SK-N-SH treated with all-trans-retinoic acid at 6 μM for 48 hours (cell line): ENCODE measurements around the gene VPS39.

Experiments
- ATAC-seq: fragments of 200-7000 bp; cut with Tn5 transposase; 3 replicates; pipeline ENCODE4 v1.9.1; 2020; ENCODE audit warnings: mild to moderate bottlenecking, moderate library complexity
- ARNTL ChIP-seq: fragments of 450-650 bp; formaldehyde crosslinking; IDR thresholded peaks from 2 replicates; pipeline ENCODE4 v1.5.0; 2020; ENCODE audit warnings: low read depth, mild to moderate bottlenecking, moderate library complexity, borderline replicate concordance
- BACH2 ChIP-seq: fragments of 250-450 bp; sonication (Bioruptor Pico); IDR thresholded peaks from 2 replicates; pipeline ENCODE4 v1.9.0; 2021; ENCODE audit warnings: mild to moderate bottlenecking, borderline replicate concordance
- CSDC2 ChIP-seq: fragments of 250-450 bp; sonication (Bioruptor Pico); IDR thresholded peaks from 2 replicates; pipeline ENCODE4 v1.5.0; 2020; ENCODE audit warnings: mild to moderate bottlenecking, moderate library complexity
- ESRRG ChIP-seq: fragments of 250-450 bp; sonication (Bioruptor Pico); IDR thresholded peaks from 2 replicates; pipeline ENCODE4 v1.6.1; 2021; ENCODE audit warnings: mild to moderate bottlenecking
- GLIS3 ChIP-seq: fragments of 250-450 bp; sonication (Bioruptor Pico); IDR thresholded peaks from 2 replicates; pipeline ENCODE4 v1.5.0; 2020; ENCODE audit warnings: mild to moderate bottlenecking, moderate library complexity
- ISL1 ChIP-seq: fragments of 250-450 bp; sonication (Bioruptor Pico); IDR thresholded peaks from 2 replicates; pipeline ENCODE4 v2.1.2; 2022; ENCODE audit warnings: mild to moderate bottlenecking, moderate library complexity
- OSR1 ChIP-seq: fragments of 250-450 bp; sonication (Bioruptor Pico); IDR thresholded peaks from 2 replicates; pipeline ENCODE4 v1.8.0; 2022; ENCODE audit warnings: moderate library complexity, mild to moderate bottlenecking, inconsistent platforms
- PATZ1 ChIP-seq: fragments of 250-450 bp; sonication (Bioruptor Pico); IDR thresholded peaks from 2 replicates; pipeline ENCODE4 v1.8.0; 2020; ENCODE audit warnings: mild to moderate bottlenecking, moderate library complexity, borderline replicate concordance
- POU6F1 ChIP-seq: fragments of 250-450 bp; sonication (Bioruptor Pico); IDR thresholded peaks from 2 replicates; pipeline ENCODE4 v1.8.0; 2021; ENCODE audit warnings: low read depth, mild to moderate bottlenecking, moderate library complexity, borderline replicate concordance
- PPARA ChIP-seq: fragments of 250-450 bp; sonication (Bioruptor Pico); IDR thresholded peaks from 2 replicates; pipeline ENCODE4 v1.5.0; 2020; ENCODE audit warnings: mild to moderate bottlenecking, borderline replicate concordance
- RARB ChIP-seq: fragments of 250-450 bp; sonication (Bioruptor Pico); IDR thresholded peaks from 2 replicates; pipeline ENCODE4 v1.8.0; 2021; ENCODE audit warnings: mild to moderate bottlenecking, moderate library complexity
- TCF4 ChIP-seq: fragments of 250-450 bp; sonication (Bioruptor Pico); IDR thresholded peaks from 2 replicates; pipeline ENCODE4 v1.8.0; 2021; ENCODE audit warnings: mild to moderate bottlenecking, moderate library complexity, borderline replicate concordance
- TOX ChIP-seq: fragments of 250-450 bp; sonication (Bioruptor Pico); IDR thresholded peaks from 2 replicates; pipeline ENCODE4 v1.8.0; 2021; ENCODE audit warnings: mild to moderate bottlenecking, moderate library complexity, borderline replicate concordance
- TSHZ2 ChIP-seq: fragments of 250-450 bp; sonication (Bioruptor Pico); IDR thresholded peaks from 2 replicates; pipeline ENCODE4 v1.5.0; 2020; ENCODE audit warnings: mild to moderate bottlenecking, moderate library complexity
- ZC3H10 ChIP-seq: fragments of 250-450 bp; sonication (Bioruptor Pico); IDR thresholded peaks from 2 replicates; pipeline ENCODE4 v1.5.1; 2021; ENCODE audit warnings: mild to moderate bottlenecking, moderate library complexity
- ZFP3 ChIP-seq: fragments of 250-450 bp; sonication (Bioruptor Pico); IDR thresholded peaks from 2 replicates; pipeline ENCODE4 v1.5.0; 2020; ENCODE audit warnings: mild to moderate bottlenecking, moderate library complexity
- ZFP30 ChIP-seq: fragments of 450-650 bp; formaldehyde crosslinking; IDR thresholded peaks from 2 replicates; pipeline ENCODE4 v1.5.0; 2022; ENCODE audit warnings: mild to moderate bottlenecking, moderate library complexity
- ZNF565 ChIP-seq: fragments of 450-650 bp; formaldehyde crosslinking; conservative IDR thresholded peaks from 2 replicates; pipeline ENCODE4 v1.5.0; 2020; ENCODE audit warnings: low read depth, mild to moderate bottlenecking, moderate library complexity
- ZNF70 ChIP-seq: fragments of 450-650 bp; formaldehyde crosslinking; IDR thresholded peaks from 2 replicates; pipeline ENCODE4 v1.5.0; 2020; ENCODE audit warnings: mild to moderate bottlenecking, moderate library complexity
- ZNF8 ChIP-seq: fragments of 450-650 bp; formaldehyde crosslinking; IDR thresholded peaks from 2 replicates; pipeline ENCODE4 v1.5.0; 2020; ENCODE audit warnings: mild to moderate bottlenecking, moderate library complexity
- TF ChIP-seq, protein P1 (sequence below): fragments of 250-450 bp; sonication (Bioruptor Pico); IDR thresholded peaks from 2 replicates; pipeline ENCODE4 v1.5.1; 2020; ENCODE audit warnings: low read depth, mild to moderate bottlenecking, moderate library complexity
- TF ChIP-seq, protein P2 (sequence below): fragments of 250-450 bp; sonication (Bioruptor Pico); IDR thresholded peaks from 2 replicates; pipeline ENCODE4 v1.5.1; 2021; ENCODE audit warnings: mild to moderate bottlenecking, moderate library complexity

The VPS39 gene

DNA sequence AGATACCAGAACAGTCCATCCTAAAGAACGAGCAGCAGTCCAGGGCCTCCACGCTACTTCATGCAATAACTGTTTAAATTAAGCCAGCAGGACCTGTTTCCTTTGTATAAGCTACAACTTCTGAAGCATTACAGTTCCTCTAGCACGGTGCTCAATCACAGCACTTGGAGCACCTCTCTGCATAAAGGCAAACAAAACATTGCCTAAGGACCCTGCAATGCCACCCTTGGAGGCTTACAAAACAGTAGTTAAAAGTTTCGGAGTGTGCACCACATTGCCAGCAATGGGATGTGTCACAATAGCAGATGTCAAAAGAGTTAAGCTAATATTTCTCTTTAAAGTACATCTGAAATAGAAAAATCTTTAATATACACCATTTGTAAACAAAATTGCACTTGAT lies 2.6 kb upstream of the VPS39 start:
- TF ChIP-seq PPARA (CRISPR knock-in tag) (no peak), RARB (no peak), ZNF565 (no peak), ISL1 (CRISPR knock-in tag) (no peak)
- TF ChIP-seq, protein P1, sequence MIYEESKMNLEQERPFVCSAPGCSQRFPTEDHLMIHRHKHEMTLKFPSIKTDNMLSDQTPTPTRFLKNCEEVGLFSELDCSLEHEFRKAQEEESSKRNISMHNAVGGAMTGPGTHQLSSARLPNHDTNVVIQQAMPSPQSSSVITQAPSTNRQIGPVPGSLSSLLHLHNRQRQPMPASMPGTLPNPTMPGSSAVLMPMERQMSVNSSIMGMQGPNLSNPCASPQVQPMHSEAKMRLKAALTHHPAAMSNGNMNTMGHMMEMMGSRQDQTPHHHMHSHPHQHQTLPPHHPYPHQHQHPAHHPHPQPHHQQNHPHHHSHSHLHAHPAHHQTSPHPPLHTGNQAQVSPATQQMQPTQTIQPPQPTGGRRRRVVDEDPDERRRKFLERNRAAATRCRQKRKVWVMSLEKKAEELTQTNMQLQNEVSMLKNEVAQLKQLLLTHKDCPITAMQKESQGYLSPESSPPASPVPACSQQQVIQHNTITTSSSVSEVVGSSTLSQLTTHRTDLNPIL (CRISPR knock-in tag) = no peak
- no peak for ATAC-seq

DNA sequence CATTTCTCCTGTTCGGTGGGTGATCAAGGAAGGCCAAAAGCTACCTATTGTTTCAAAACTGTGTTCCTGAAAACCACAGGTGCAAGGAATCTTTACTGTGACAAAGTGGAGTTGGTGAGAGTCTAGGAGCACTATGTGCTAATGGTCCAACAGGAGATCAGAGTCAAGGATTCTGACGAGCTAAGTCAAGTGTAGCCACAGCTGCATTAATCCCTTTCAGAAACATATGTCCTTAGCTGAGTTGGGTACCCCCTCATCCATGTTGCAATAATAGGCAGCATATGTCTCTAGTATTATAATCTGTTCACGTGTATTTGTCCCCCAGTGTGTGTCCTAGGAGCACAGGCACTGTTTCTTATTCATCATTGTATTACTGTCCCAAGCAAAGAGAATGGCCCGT lies 1.7 kb downstream of the VPS39 start:
- no peak for ATAC-seq
- TF ChIP-seq ZC3H10 (CRISPR knock-in tag) (no peak), ESRRG (CRISPR knock-in tag) (no peak), GLIS3 (CRISPR knock-in tag) (no peak)

DNA sequence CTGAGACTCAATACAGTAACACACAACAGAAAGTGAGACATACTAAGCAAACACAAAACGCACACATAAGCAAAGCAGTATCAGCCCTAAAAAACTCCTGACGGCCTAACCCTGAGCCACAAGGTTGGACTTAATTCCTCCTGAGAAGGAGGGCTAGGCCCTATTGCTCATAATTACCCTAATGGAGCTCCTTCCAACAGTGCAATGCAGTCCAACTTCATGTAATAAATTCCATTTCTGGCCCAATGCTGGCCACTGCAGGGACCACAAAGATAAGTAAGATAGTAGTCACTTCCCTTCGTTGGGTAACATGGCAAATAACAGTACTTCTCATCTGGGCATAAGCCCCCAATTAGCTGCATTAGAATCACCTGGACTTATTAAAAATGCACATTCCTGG lies 4.2 kb downstream of the VPS39 start:
- TF ChIP-seq PPARA (CRISPR knock-in tag) = no peak
- no peak for TF ChIP-seq OSR1 (CRISPR knock-in tag)
- TF ChIP-seq, protein P2, sequence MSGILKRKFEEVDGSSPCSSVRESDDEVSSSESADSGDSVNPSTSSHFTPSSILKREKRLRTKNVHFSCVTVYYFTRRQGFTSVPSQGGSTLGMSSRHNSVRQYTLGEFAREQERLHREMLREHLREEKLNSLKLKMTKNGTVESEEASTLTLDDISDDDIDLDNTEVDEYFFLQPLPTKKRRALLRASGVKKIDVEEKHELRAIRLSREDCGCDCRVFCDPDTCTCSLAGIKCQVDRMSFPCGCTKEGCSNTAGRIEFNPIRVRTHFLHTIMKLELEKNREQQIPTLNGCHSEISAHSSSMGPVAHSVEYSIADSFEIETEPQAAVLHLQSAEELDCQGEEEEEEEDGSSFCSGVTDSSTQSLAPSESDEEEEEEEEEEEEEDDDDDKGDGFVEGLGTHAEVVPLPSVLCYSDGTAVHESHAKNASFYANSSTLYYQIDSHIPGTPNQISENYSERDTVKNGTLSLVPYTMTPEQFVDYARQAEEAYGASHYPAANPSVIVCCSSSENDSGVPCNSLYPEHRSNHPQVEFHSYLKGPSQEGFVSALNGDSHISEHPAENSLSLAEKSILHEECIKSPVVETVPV = no peak
- TF ChIP-seq TCF4 = no peak
- TF ChIP-seq TOX (CRISPR knock-in tag) = no peak
- no peak for TF ChIP-seq RARB
- no peak for TF ChIP-seq ESRRG (CRISPR knock-in tag)
- TF ChIP-seq, protein P1 (CRISPR knock-in tag) = no peak
- no peak for TF ChIP-seq TSHZ2
- no peak for TF ChIP-seq ZNF8
- no peak for TF ChIP-seq CSDC2
- no peak for TF ChIP-seq ARNTL (CRISPR knock-in tag)
- TF ChIP-seq ZNF70 (CRISPR knock-in tag) = no peak
- TF ChIP-seq ZNF565 = no peak
- TF ChIP-seq ZFP3 (CRISPR knock-in tag) = no peak
- ATAC-seq = no peak

DNA sequence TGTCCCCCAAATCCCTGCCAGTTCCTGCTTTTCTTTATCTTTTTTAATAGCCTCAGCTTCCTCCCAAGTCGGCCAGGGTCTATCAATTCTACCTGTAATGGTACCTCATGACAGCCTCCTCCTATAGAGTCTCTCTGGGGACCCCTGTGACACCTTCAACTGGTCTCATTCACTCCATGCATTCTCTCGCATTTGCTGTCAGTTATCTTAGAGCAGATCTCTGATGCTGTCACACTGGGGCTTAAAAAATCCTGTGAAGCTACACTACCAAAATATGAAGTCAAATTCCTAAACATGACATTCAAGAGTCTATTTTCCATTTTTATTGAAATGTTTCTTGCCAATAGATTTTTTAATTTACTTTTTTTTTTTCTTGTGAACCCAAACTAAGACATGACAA lies 5.5 kb downstream of the VPS39 start:
- no peak for ATAC-seq
- TF ChIP-seq BACH2 (CRISPR knock-in tag) (no peak), ESRRG (CRISPR knock-in tag) (no peak), RARB (no peak), ZNF565 (no peak), ISL1 (CRISPR knock-in tag) (no peak), ZFP30 (no peak), GLIS3 (CRISPR knock-in tag) (no peak), CSDC2 (no peak), ZNF70 (CRISPR knock-in tag) (no peak), POU6F1 (no peak), PATZ1 (CRISPR knock-in tag) (no peak), PPARA (CRISPR knock-in tag) (no peak), ARNTL (CRISPR knock-in tag) (no peak), TCF4 (no peak), ZC3H10 (CRISPR knock-in tag) (no peak)
- TF ChIP-seq, protein P2 = no peak
- TF ChIP-seq, all 23 proteins: peak for 0
